Measurements from ENCODE around the gene PDE6G. TPM values are rescaled to one million over a fixed set of nuclear protein-coding genes. Genes with fewer than 3 reads are reported as not detected.
A peak's percentile ranks its signal among the peaks of the same experiment; 100 is the strongest.

The PDE6G gene
- total and polyA plus RNA-seq, 5 donors from 2014 or later: 0.67 to 1.4 (median 0.99) TPM; not detected in 1

GRCh38 chr17:81691196-81691595 lies 34.9 kb upstream of the PDE6G start:
- H3K9me3 ChIP-seq (ENCODE audit: control insufficient read depth in 2 of 2, low read length in 2 of 2): no peaks in the 10 kb centered on the region
- H3K27ac Mint-ChIP-seq: peak overlapping the region in 1 of 3 donors; percentile 49
- no peak overlapping the region for H3K27ac ChIP-seq (ENCODE audit: insufficient read depth, low read length, poor library complexity, severe bottlenecking)
- H3K9me3 Mint-ChIP-seq: no peaks in the 10 kb centered on the region
- peaks cover 79% of the 10 kb centered on the region for H3K36me3 ChIP-seq (ENCODE audit: control insufficient read depth, insufficient read depth, low read length)
- H3K27me3 ChIP-seq (ENCODE audit: control insufficient read depth, insufficient read depth, low read length): no peaks in the 10 kb centered on the region
- ATAC-seq (ENCODE audit: low read depth in 2 of 2) (no peak), DNase-seq (no peak)
- peaks cover 10% of the 10 kb centered on the region for H3K36me3 Mint-ChIP-seq
- no peaks in the 10 kb centered on the region for H3K27me3 Mint-ChIP-seq
- peaks cover 0 to 16% (median under 1%) of the 10 kb centered on the region in 4 donors for H3K4me1 Mint-ChIP-seq
- no peak overlapping the region for H3K4me3 Mint-ChIP-seq
- H3K4me1 ChIP-seq (ENCODE audit: control insufficient read depth, insufficient read depth, low read length, poor library complexity, severe bottlenecking): no peaks in the 10 kb centered on the region
- no peak overlapping the region for H3K4me3 ChIP-seq (ENCODE audit: low read depth, low read length)

- Mint-ChIP-seq H3K27me3 (no peaks in the 10 kb centered on the region), H3K9me3 (no peaks in the 10 kb centered on the region), H3K36me3 (peaks cover 11% of the 10 kb centered on the region), H3K27ac (no peak overlapping the region), H3K4me3 (peak overlapping the region in 1 of 4 donors; percentile 58), H3K4me1 (peaks cover 0 to 20% (median 1%) of the 10 kb centered on the region in 4 donors)
- Histone ChIP-seq H3K4me3 (ENCODE audit: low read depth, low read length) (no peak overlapping the region), H3K27me3 (ENCODE audit: control insufficient read depth, insufficient read depth, low read length) (no peaks in the 10 kb centered on the region), H3K4me1 (ENCODE audit: control insufficient read depth, insufficient read depth, low read length, poor library complexity, severe bottlenecking) (peaks cover 3% of the 10 kb centered on the region), H3K9me3 (ENCODE audit: control insufficient read depth in 2 of 2, low read length in 2 of 2) (no peaks in the 10 kb centered on the region), H3K27ac (ENCODE audit: insufficient read depth, low read length, poor library complexity, severe bottlenecking) (no peak overlapping the region), H3K36me3 (ENCODE audit: control insufficient read depth, insufficient read depth, low read length) (peaks cover 74% of the 10 kb centered on the region)
- ATAC-seq (ENCODE audit: low read depth in 2 of 2) (no peak), DNase-seq (no peak)
These were observed 34.2 kb upstream of the PDE6G start for GRCh38 chr17:81690549-81690948.

GRCh38 chr17:81690066-81690465 lies 33.7 kb upstream of the PDE6G start:
- peaks cover 71% of the 10 kb centered on the region for H3K36me3 ChIP-seq (ENCODE audit: control insufficient read depth, insufficient read depth, low read length)
- H3K4me3 Mint-ChIP-seq: peak overlapping the region in 1 of 4 donors; percentile 58
- no peak overlapping the region for H3K4me3 ChIP-seq (ENCODE audit: low read depth, low read length)
- no peaks in the 10 kb centered on the region for H3K9me3 Mint-ChIP-seq
- no peak for DNase-seq
- peaks cover 0 to 25% (median 1%) of the 10 kb centered on the region in 4 donors for H3K4me1 Mint-ChIP-seq
- no peaks in the 10 kb centered on the region for H3K27me3 Mint-ChIP-seq
- peaks cover 11% of the 10 kb centered on the region for H3K36me3 Mint-ChIP-seq
- H3K9me3 ChIP-seq (ENCODE audit: control insufficient read depth in 2 of 2, low read length in 2 of 2): no peaks in the 10 kb centered on the region
- ATAC-seq (ENCODE audit: low read depth in 2 of 2): no peak
- no peak overlapping the region for H3K27ac ChIP-seq (ENCODE audit: insufficient read depth, low read length, poor library complexity, severe bottlenecking)
- no peak overlapping the region for H3K27ac Mint-ChIP-seq
- peaks cover 8% of the 10 kb centered on the region for H3K4me1 ChIP-seq (ENCODE audit: control insufficient read depth, insufficient read depth, low read length, poor library complexity, severe bottlenecking)
- no peaks in the 10 kb centered on the region for H3K27me3 ChIP-seq (ENCODE audit: control insufficient read depth, insufficient read depth, low read length)

GRCh38 chr17:81688616-81689015 lies 32.3 kb upstream of the PDE6G start:
- H3K36me3 ChIP-seq (ENCODE audit: control insufficient read depth, insufficient read depth, low read length): peaks cover 61% of the 10 kb centered on the region
- no peaks in the 10 kb centered on the region for H3K9me3 Mint-ChIP-seq
- no peaks in the 10 kb centered on the region for H3K27me3 ChIP-seq (ENCODE audit: control insufficient read depth, insufficient read depth, low read length)
- no peaks in the 10 kb centered on the region for H3K9me3 ChIP-seq (ENCODE audit: control insufficient read depth in 2 of 2, low read length in 2 of 2)
- H3K27ac ChIP-seq (ENCODE audit: insufficient read depth, low read length, poor library complexity, severe bottlenecking): no peak overlapping the region
- DNase-seq (no peak), ATAC-seq (ENCODE audit: low read depth in 2 of 2) (no peak)
- no peak overlapping the region for H3K4me3 Mint-ChIP-seq
- no peaks in the 10 kb centered on the region for H3K27me3 Mint-ChIP-seq
- H3K27ac Mint-ChIP-seq: peak overlapping the region in 1 of 3 donors; percentile 65
- H3K36me3 Mint-ChIP-seq: peaks cover 13% of the 10 kb centered on the region
- peaks cover 17% of the 10 kb centered on the region for H3K4me1 ChIP-seq (ENCODE audit: control insufficient read depth, insufficient read depth, low read length, poor library complexity, severe bottlenecking)
- peaks cover 3 to 35% (median 8%) of the 10 kb centered on the region in 4 donors for H3K4me1 Mint-ChIP-seq
- no peak overlapping the region for H3K4me3 ChIP-seq (ENCODE audit: low read depth, low read length)

- no peak overlapping the region for H3K27ac ChIP-seq (ENCODE audit: insufficient read depth, low read length, poor library complexity, severe bottlenecking)
- no peaks in the 10 kb centered on the region for H3K9me3 ChIP-seq (ENCODE audit: control insufficient read depth in 2 of 2, low read length in 2 of 2)
- no peak for ATAC-seq (ENCODE audit: low read depth in 2 of 2)
- H3K36me3 Mint-ChIP-seq: peaks cover 14% of the 10 kb centered on the region
- H3K9me3 Mint-ChIP-seq: no peaks in the 10 kb centered on the region
- H3K27ac Mint-ChIP-seq: no peak overlapping the region
- H3K4me3 ChIP-seq (ENCODE audit: low read depth, low read length): no peak overlapping the region
- H3K4me1 ChIP-seq (ENCODE audit: control insufficient read depth, insufficient read depth, low read length, poor library complexity, severe bottlenecking): peaks cover 18% of the 10 kb centered on the region
- peaks cover 58% of the 10 kb centered on the region for H3K36me3 ChIP-seq (ENCODE audit: control insufficient read depth, insufficient read depth, low read length)
- H3K4me1 Mint-ChIP-seq: peaks cover 5 to 39% (median 10%) of the 10 kb centered on the region in 4 donors
- no peaks in the 10 kb centered on the region for H3K27me3 ChIP-seq (ENCODE audit: control insufficient read depth, insufficient read depth, low read length)
- H3K27me3 Mint-ChIP-seq: no peaks in the 10 kb centered on the region
- H3K4me3 Mint-ChIP-seq: peak overlapping the region; percentile 41 to 63 (median 56)
- no peak for DNase-seq
These were observed 31.6 kb upstream of the PDE6G start for GRCh38 chr17:81687770-81688541.

GRCh38 chr17:81686614-81687013 lies 30.3 kb upstream of the PDE6G start:
- Histone ChIP-seq H3K27me3 (ENCODE audit: control insufficient read depth, insufficient read depth, low read length) (no peaks in the 10 kb centered on the region), H3K36me3 (ENCODE audit: control insufficient read depth, insufficient read depth, low read length) (peaks cover 48% of the 10 kb centered on the region), H3K27ac (ENCODE audit: insufficient read depth, low read length, poor library complexity, severe bottlenecking) (no peak overlapping the region), H3K4me3 (ENCODE audit: low read depth, low read length) (no peak overlapping the region), H3K4me1 (ENCODE audit: control insufficient read depth, insufficient read depth, low read length, poor library complexity, severe bottlenecking) (peaks cover 25% of the 10 kb centered on the region), H3K9me3 (ENCODE audit: control insufficient read depth in 2 of 2, low read length in 2 of 2) (no peaks in the 10 kb centered on the region)
- Mint-ChIP-seq H3K36me3 (peaks cover 14% of the 10 kb centered on the region), H3K9me3 (no peaks in the 10 kb centered on the region), H3K27ac (no peak overlapping the region), H3K27me3 (no peaks in the 10 kb centered on the region), H3K4me3 (no peak overlapping the region), H3K4me1 (peaks cover 5 to 50% (median 11%) of the 10 kb centered on the region in 4 donors)
- ATAC-seq (ENCODE audit: low read depth in 2 of 2) (no peak), DNase-seq (no peak)

- peaks cover 5 to 54% (median 11%) of the 10 kb centered on the region in 4 donors for H3K4me1 Mint-ChIP-seq
- no peaks in the 10 kb centered on the region for H3K27me3 Mint-ChIP-seq
- H3K36me3 ChIP-seq (ENCODE audit: control insufficient read depth, insufficient read depth, low read length): peaks cover 36% of the 10 kb centered on the region
These were observed 28.8 kb upstream of the PDE6G start for GRCh38 chr17:81685108-81685507.

More at GRCh38 chr17:81685108-81685507, 28.8 kb upstream of the PDE6G start:
- Histone ChIP-seq H3K4me3 (ENCODE audit: low read depth, low read length) (peak overlapping the region; percentile 89), H3K27ac (ENCODE audit: insufficient read depth, low read length, poor library complexity, severe bottlenecking) (peak overlapping the region; percentile 68), H3K9me3 (ENCODE audit: control insufficient read depth in 2 of 2, low read length in 2 of 2) (no peaks in the 10 kb centered on the region), H3K4me1 (ENCODE audit: control insufficient read depth, insufficient read depth, low read length, poor library complexity, severe bottlenecking) (peaks cover 25% of the 10 kb centered on the region), H3K27me3 (ENCODE audit: control insufficient read depth, insufficient read depth, low read length) (no peaks in the 10 kb centered on the region)
- H3K9me3 Mint-ChIP-seq: no peaks in the 10 kb centered on the region
- no peak for ATAC-seq (ENCODE audit: low read depth in 2 of 2)
- peaks cover 11% of the 10 kb centered on the region for H3K36me3 Mint-ChIP-seq
- H3K27ac Mint-ChIP-seq: peak overlapping the region in 2 of 3 donors; percentile 65 to 94
- peak overlapping the region; percentile 85 to 93 (median 86) for H3K4me3 Mint-ChIP-seq
- DNase-seq: no peak
